ENCODE data around the gene GAB1.

GAB1 gene

DNA sequence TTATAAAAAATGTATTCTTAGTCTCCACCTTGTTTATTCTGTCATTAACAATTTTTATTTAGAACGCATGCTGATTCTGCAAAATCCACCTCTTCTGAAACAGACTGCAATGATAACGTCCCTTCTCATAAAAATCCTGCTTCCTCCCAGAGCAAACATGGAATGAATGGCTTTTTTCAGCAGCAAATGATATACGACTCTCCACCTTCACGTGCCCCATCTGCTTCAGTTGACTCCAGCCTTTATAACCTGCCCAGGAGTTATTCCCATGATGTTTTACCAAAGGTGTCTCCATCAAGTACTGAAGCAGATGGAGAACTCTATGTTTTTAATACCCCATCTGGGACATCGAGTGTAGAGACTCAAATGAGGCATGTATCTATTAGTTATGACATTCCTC, 101.3 kb downstream of the GAB1 start:
- no peak for TF ChIP-seq EZH2phosphoT487 (conservative IDR thresholded peaks at IDR 0.05; ENCODE audit: low read length)
- TF ChIP-seq, protein P1, sequence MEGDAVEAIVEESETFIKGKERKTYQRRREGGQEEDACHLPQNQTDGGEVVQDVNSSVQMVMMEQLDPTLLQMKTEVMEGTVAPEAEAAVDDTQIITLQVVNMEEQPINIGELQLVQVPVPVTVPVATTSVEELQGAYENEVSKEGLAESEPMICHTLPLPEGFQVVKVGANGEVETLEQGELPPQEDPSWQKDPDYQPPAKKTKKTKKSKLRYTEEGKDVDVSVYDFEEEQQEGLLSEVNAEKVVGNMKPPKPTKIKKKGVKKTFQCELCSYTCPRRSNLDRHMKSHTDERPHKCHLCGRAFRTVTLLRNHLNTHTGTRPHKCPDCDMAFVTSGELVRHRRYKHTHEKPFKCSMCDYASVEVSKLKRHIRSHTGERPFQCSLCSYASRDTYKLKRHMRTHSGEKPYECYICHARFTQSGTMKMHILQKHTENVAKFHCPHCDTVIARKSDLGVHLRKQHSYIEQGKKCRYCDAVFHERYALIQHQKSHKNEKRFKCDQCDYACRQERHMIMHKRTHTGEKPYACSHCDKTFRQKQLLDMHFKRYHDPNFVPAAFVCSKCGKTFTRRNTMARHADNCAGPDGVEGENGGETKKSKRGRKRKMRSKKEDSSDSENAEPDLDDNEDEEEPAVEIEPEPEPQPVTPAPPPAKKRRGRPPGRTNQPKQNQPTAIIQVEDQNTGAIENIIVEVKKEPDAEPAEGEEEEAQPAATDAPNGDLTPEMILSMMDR (IDR thresholded peaks at IDR 0.05; ENCODE audit: insufficient read depth, low read length, poor library complexity, severe bottlenecking), result no peak
- Histone ChIP-seq H2AFZ (ENCODE audit: low read depth, low read length, severe bottlenecking) (no peak overlapping the region), H3K36me3 (ENCODE audit: low read length) (no peaks in the 10 kb centered on the region)

DNA sequence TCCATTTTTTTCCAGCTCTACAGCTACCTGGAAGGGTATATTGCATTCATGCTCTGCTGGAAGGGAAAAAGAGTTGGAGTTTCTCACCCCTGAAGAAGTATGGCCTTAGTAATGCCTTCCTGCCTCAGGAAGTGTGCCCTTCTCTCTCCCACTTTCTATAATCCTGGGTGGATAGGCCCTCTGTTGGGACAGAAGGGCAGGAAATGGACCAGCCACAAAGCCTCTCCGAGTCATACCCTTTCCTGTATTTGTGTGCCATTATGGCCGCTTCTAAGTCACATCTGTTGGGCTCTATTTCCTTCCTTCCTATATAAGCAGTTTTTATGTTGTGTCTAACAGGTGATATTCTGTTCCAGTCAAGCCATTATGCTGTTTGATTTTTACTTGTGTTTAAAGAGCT, 102.0 kb downstream of the GAB1 start:
- Histone ChIP-seq H3K27me3 (ENCODE audit: low read length) (no peaks in the 10 kb centered on the region), H3F3A (ENCODE audit: insufficient read depth) (no peaks in the 10 kb centered on the region), H3K4me3 (ENCODE audit: insufficient read depth, low read length, poor library complexity, severe bottlenecking) (no peak overlapping the region), H3K36me3 (ENCODE audit: low read length) (no peaks in the 10 kb centered on the region), H4K20me1 (ENCODE audit: low read depth, low read length) (no peaks in the 10 kb centered on the region), H2AFZ (ENCODE audit: low read depth, low read length, severe bottlenecking) (no peak overlapping the region), H3K9me3 (ENCODE audit: insufficient read depth, low read length) (no peaks in the 10 kb centered on the region), H3K27ac (ENCODE audit: low read depth, low read length) (no peak overlapping the region), H3K9me2 (replicated peaks; ENCODE audit: insufficient read depth, low read length) (no peaks in the 10 kb centered on the region), H3K9ac (ENCODE audit: low read length) (no peak overlapping the region), H3K79me2 (ENCODE audit: insufficient read depth, low read length) (no peaks in the 10 kb centered on the region), H3K4me2 (ENCODE audit: low read depth, low read length, poor library complexity, severe bottlenecking) (no peak overlapping the region)
- TF ChIP-seq EZH2phosphoT487 (conservative IDR thresholded peaks at IDR 0.05; ENCODE audit: low read length), result no peak
- TF ChIP-seq, protein P1 (IDR thresholded peaks at IDR 0.05; ENCODE audit: insufficient read depth, low read length, poor library complexity, severe bottlenecking), result no peak

More for the DNA sequence above, 101.3 kb downstream of the GAB1 start:
- no peak overlapping the region for H3K4me3 ChIP-seq (ENCODE audit: insufficient read depth, low read length, poor library complexity, severe bottlenecking)
- no peak overlapping the region for H3K4me2 ChIP-seq (ENCODE audit: low read depth, low read length, poor library complexity, severe bottlenecking)
- no peak overlapping the region for H3K27ac ChIP-seq (ENCODE audit: low read depth, low read length)
- H3K9ac ChIP-seq (ENCODE audit: low read length), result no peak overlapping the region
- no peaks in the 10 kb centered on the region for H3F3A ChIP-seq (ENCODE audit: insufficient read depth)
- no peaks in the 10 kb centered on the region for H3K9me3 ChIP-seq (ENCODE audit: insufficient read depth, low read length)
- H3K79me2 ChIP-seq (ENCODE audit: insufficient read depth, low read length), result no peaks in the 10 kb centered on the region
- H3K27me3 ChIP-seq (ENCODE audit: low read length), result no peaks in the 10 kb centered on the region
- H4K20me1 ChIP-seq (ENCODE audit: low read depth, low read length), result no peaks in the 10 kb centered on the region
- H3K9me2 ChIP-seq (replicated peaks; ENCODE audit: insufficient read depth, low read length), result no peaks in the 10 kb centered on the region

DNA sequence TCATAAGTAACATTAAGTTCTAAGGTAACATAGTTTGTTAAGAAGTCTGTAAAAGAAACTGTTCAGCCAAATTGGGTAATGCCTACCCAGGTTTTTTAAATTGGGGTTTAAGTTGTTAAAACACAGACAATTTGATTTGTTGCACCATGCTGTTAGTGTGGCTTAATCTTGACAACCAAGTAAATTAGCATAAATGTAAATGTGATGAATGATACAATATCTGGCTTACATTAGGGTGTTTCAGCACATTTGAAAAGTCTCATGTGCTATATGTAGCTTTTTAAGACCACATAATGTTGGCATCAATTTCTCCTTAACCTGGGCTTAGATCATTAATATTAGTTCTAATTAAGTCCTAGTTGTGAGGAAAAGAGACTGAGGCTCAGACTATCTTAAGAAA, 104.4 kb downstream of the GAB1 start:
- TF ChIP-seq EZH2phosphoT487 (conservative IDR thresholded peaks at IDR 0.05; ENCODE audit: low read length), result no peak
- TF ChIP-seq, protein P1 (IDR thresholded peaks at IDR 0.05; ENCODE audit: insufficient read depth, low read length, poor library complexity, severe bottlenecking), result no peak

More for the DNA sequence above, 104.4 kb downstream of the GAB1 start:
- no peak overlapping the region for H3K4me2 ChIP-seq (ENCODE audit: low read depth, low read length, poor library complexity, severe bottlenecking)
- no peak overlapping the region for H3K27ac ChIP-seq (ENCODE audit: low read depth, low read length)
- H3K36me3 ChIP-seq (ENCODE audit: low read length), result no peaks in the 10 kb centered on the region
- H3K27me3 ChIP-seq (ENCODE audit: low read length), result no peaks in the 10 kb centered on the region
- H3K9ac ChIP-seq (ENCODE audit: low read length), result no peak overlapping the region
- H3K79me2 ChIP-seq (ENCODE audit: insufficient read depth, low read length), result no peaks in the 10 kb centered on the region
- no peaks in the 10 kb centered on the region for H3K9me3 ChIP-seq (ENCODE audit: insufficient read depth, low read length)
- no peaks in the 10 kb centered on the region for H4K20me1 ChIP-seq (ENCODE audit: low read depth, low read length)
- H3F3A ChIP-seq (ENCODE audit: insufficient read depth), result no peaks in the 10 kb centered on the region
- no peak overlapping the region for H2AFZ ChIP-seq (ENCODE audit: low read depth, low read length, severe bottlenecking)
- no peak overlapping the region for H3K4me3 ChIP-seq (ENCODE audit: insufficient read depth, low read length, poor library complexity, severe bottlenecking)
- H3K9me2 ChIP-seq (replicated peaks; ENCODE audit: insufficient read depth, low read length), result no peaks in the 10 kb centered on the region

Measured in SU-DHL-6 (cell line).